Calu3 (cell line): ENCODE results near the gene RACK1. TPM values are rescaled to one million over a fixed set of nuclear protein-coding genes. Genes with fewer than 3 reads are reported as not detected.

ENCODE experiments used
- BruUV-seq: library from RNA; stranded (reverse); fragments of 400-500 nt; replicated peaks from 2 replicates; lab custom pipeline; 2021; lab: Mats Ljungman, UMichigan
- CTCF ChIA-PET: fragments of 300-600 bp; sonication (Branson Sonifier 250); formaldehyde crosslinking; loops from one replicate; lab custom pipeline; 2022; ENCODE audit warnings: antibody characterized with exemption; lab: Charles Lee
- DNase-seq: peaks from one replicate; pipeline ENCODE4 v3.0.0; 2022
- H3K27ac Mint-ChIP-seq: one replicate; pipeline ENCODE4 v1.8.0; 2022; ENCODE audit warnings: mixed read lengths; ENCODE audit not compliant: unreplicated experiment
- H3K27me3 Mint-ChIP-seq: one replicate; pipeline ENCODE4 v1.8.0; 2022; ENCODE audit warnings: mixed read lengths; ENCODE audit not compliant: unreplicated experiment
- H3K36me3 Mint-ChIP-seq: one replicate; pipeline ENCODE4 v1.8.0; 2022; ENCODE audit warnings: mild to moderate bottlenecking, moderate library complexity, mixed read lengths; ENCODE audit not compliant: insufficient read depth, unreplicated experiment
- H3K4me1 Mint-ChIP-seq: one replicate; pipeline ENCODE4 v1.8.0; 2022; ENCODE audit warnings: mild to moderate bottlenecking, low read depth, mixed read lengths; ENCODE audit not compliant: unreplicated experiment
- H3K4me3 Mint-ChIP-seq: one replicate; pipeline ENCODE4 v1.8.0; 2022; ENCODE audit warnings: mild to moderate bottlenecking, low read depth, moderate library complexity, mixed read lengths; ENCODE audit not compliant: unreplicated experiment
- H3K9me3 Mint-ChIP-seq: one replicate; pipeline ENCODE4 v1.8.0; 2022; ENCODE audit warnings: low read depth, mixed read lengths; ENCODE audit not compliant: unreplicated experiment
- CTCF ChIP-seq: fragments of 200-600 bp; IDR thresholded peaks from one replicate; pipeline ENCODE4 v1.8.0; 2022; ENCODE audit warnings: antibody characterized with exemption; ENCODE audit not compliant: unreplicated experiment
- intact Hi-C: fragments of 100-400 bp; cut with micrococcal nuclease; formaldehyde crosslinking; loops from one replicate; pipeline ENCODE4 v1.10.0; 2022; ENCODE audit not compliant: unreplicated experiment
- total RNA-seq: library from RNA; stranded (reverse); gene quantifications from 2 replicates; pipeline ENCODE4 v1.2.3, GENCODE V29; 2022

Gene RACK1
- total RNA-seq, 1 experiment from 2014 or later, result 1,946 TPM

GRCh38 chr5:181224390-181225229, 19.1 kb downstream of the RACK1 start:
- no peaks in the 10 kb centered on the region for H3K9me3 Mint-ChIP-seq
- no peak for DNase-seq

GRCh38 chr5:181223729-181224389, 19.8 kb downstream of the RACK1 start:
- peaks cover 57% of the 10 kb centered on the region for H3K36me3 Mint-ChIP-seq
- BruUV-seq, result no TSS peak
- intact Hi-C loops, result loop anchor here (2.0 kb wide), 1 partner anchor 21 kb away; no protein-coding TSS in a partner anchor
- no peaks in the 10 kb centered on the region for H3K9me3 Mint-ChIP-seq
- TF ChIP-seq CTCF, result no peak
- H3K27me3 Mint-ChIP-seq, result no peaks in the 10 kb centered on the region
- DNase-seq, result peak; percentile 45
- CTCF ChIA-PET, result interaction anchor here (0.6 to 1.5 kb wide), 7 partner anchors 8 to 70 kb away, joined by 3 to 9 read pairs (median 3); no protein-coding TSS in a partner anchor
- H3K27ac Mint-ChIP-seq, result peak overlapping the region; percentile 99
- peak overlapping the region; percentile 90 for H3K4me3 Mint-ChIP-seq
- peaks cover 44% of the 10 kb centered on the region for H3K4me1 Mint-ChIP-seq

More at GRCh38 chr5:181224390-181225229, 19.1 kb downstream of the RACK1 start:
- no peaks in the 10 kb centered on the region for H3K27me3 Mint-ChIP-seq
- peak overlapping the region; percentile 99 for H3K27ac Mint-ChIP-seq
- TF ChIP-seq CTCF, result no peak
- peaks cover 53% of the 10 kb centered on the region for H3K36me3 Mint-ChIP-seq
- BruUV-seq, result no TSS peak
- peaks cover 43% of the 10 kb centered on the region for H3K4me1 Mint-ChIP-seq
- H3K4me3 Mint-ChIP-seq, result peak overlapping the region; percentile 90
- intact Hi-C loops, result no loop called here
- CTCF ChIA-PET, result interaction anchor here (0.6 to 1.5 kb wide), 3 partner anchors 17 to 70 kb away, joined by 3 to 9 read pairs (median 3); no protein-coding TSS in a partner anchor

GRCh38 chr5:181223058-181223728, 20.5 kb downstream of the RACK1 start, which contains the start of gene TRIM41:
Gene TRIM41 (plus strand): TSS chr5:181223281. CDS start chr5:181224000, 719 bp downstream.
- peak within 1 kb of the TSS; percentile 90 for H3K4me3 Mint-ChIP-seq
- BruUV-seq, result TSS peak; percentile 17
- DNase-seq, result peak; percentile 99
- H3K9me3 Mint-ChIP-seq, result no peaks in the 10 kb centered on the region
- CTCF ChIA-PET, result interaction anchor here (0.6 to 1.5 kb wide), 5 partner anchors 9 to 39 kb away, joined by 3 to 9 read pairs (median 5); no protein-coding TSS in a partner anchor
- no peaks in the 10 kb centered on the region for H3K27me3 Mint-ChIP-seq
- H3K4me1 Mint-ChIP-seq, result peaks cover 44% of the 10 kb centered on the region
- TF ChIP-seq CTCF, result no peak
- intact Hi-C loops, result loop anchor here (2.0 kb wide), 1 partner anchor 22 kb away; no protein-coding TSS in a partner anchor
- peaks cover 63% of the 10 kb centered on the region for H3K36me3 Mint-ChIP-seq
- H3K27ac Mint-ChIP-seq, result peak within 1 kb of the TSS; percentile 99

GRCh38 chr5:181222630-181223057, 21.1 kb downstream of the RACK1 start:
- Mint-ChIP-seq H3K4me1 (peaks cover 48% of the 10 kb centered on the region), H3K27ac (peak overlapping the region; percentile 99), H3K27me3 (no peaks in the 10 kb centered on the region), H3K36me3 (peaks cover 68% of the 10 kb centered on the region), H3K4me3 (peak overlapping the region; percentile 90), H3K9me3 (no peaks in the 10 kb centered on the region)
- intact Hi-C loops, result loop anchor here (1.0 to 2.0 kb wide), 2 partner anchors 22 to 34 kb away; no protein-coding TSS in a partner anchor
- BruUV-seq, result no TSS peak
- TF ChIP-seq CTCF, result no peak
- no peak for DNase-seq
- CTCF ChIA-PET, result interaction anchor here (0.6 to 1.3 kb wide), 3 partner anchors 15 to 40 kb away, joined by 5 to 6 read pairs (median 6); no protein-coding TSS in a partner anchor
